8988T (cell line): ENCODE results near the gene CZIB.
A peak's percentile ranks its signal among the peaks of the same experiment; 100 is the strongest.
"Not testable (repeated sequence)": the region's sequence is repeated elsewhere in the genome, so short reads cannot be mapped to it uniquely, and the experiment has no call there.

Experiments
- DNase-seq: peaks from one replicate; pipeline ENCODE4 v3.0.0; 2011

The CZIB gene

GRCh38 chr1:53238197-53239155 lies 18.0 kb upstream of the CZIB start, which contains the start of gene MAGOH:
TSS of gene MAGOH (minus strand) at chr1:53238518. CDS start at chr1:53238448, 70 bp downstream.
- peak; percentile 68 for DNase-seq

- no peak for DNase-seq
These were observed 17.2 kb upstream of the CZIB start for GRCh38 chr1:53237638-53238037.

- no peak for DNase-seq
These were observed 490 bp upstream of the CZIB start for GRCh38 chr1:53220962-53221286.

- no peak for DNase-seq
These were observed 723 bp downstream of the CZIB start for GRCh38 chr1:53219711-53220110.

GRCh38 chr1:53218201-53218600 lies 2.2 kb downstream of the CZIB start:
- DNase-seq: no peak

DNA sequence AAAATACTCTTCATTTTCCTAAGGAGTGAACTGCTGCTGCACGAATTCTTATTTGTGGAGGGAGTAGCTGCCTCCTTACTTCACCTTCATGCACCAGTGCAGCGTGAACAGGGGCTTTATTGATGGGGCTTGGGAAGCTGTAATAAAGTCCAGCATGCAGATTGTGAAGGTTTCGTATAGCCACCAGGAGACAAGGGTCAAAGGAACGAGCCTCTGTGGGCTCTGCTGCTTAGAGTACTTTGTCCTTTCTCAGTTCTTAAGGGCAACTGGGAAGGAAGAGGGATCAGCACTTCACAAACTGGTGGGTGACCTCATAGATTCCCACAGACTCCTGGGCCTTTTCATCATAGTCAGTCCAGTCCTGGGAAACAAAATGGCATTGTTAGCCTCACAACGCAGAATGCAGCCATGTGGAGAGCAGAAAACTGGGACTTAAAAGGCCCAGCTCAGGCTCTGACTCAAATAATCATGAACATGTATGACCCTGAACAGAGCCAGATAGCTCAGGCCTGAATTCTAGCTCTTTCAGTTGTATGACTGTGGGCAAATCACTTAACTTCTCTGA lies 6.0 kb downstream of the CZIB start:
- no peak for DNase-seq

DNA sequence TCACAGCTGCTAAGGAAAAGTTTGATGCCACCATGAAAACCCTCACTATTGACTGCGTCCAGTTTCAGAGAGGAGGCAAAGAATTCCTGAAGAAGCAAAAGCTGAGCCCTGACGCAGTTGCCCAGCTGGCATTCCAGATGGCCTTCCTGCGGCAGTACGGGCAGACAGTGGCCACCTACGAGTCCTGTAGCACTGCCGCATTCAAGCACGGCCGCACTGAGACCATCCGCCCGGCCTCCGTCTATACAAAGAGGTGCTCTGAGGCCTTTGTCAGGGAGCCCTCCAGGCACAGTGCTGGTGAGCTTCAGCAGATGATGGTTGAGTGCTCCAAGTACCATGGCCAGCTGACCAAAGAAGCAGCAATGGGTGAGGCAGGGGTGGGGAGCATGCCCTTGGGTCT lies 9.5 kb downstream of the CZIB start:
- DNase-seq: no peak

GRCh38 chr1:53210352-53210751 lies 10.1 kb downstream of the CZIB start:
- no peak for DNase-seq

DNA sequence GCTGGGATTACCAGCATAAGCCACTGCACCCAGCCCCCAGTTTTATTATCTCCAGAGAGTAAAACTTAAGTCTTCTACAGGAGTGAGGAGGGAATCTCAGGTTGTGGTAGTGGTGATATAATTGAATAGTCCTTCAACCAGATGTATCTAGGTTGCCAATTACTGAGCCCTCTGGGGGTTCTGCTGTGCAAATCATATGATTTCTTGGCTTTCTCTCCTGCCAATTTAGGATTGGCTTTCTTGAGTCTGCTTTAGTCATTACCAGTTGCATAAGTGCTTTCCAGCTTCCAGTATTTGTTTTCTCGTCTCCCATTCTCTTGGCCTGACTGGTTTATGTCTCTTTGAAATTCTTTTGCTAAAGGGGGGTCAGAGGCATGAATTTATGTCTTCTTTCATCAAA lies 12.7 kb downstream of the CZIB start:
- DNase-seq: no peak

- DNase-seq: no peak
These were observed 13.6 kb downstream of the CZIB start for GRCh38 chr1:53206735-53207379.

GRCh38 chr1:53206083-53206685 lies 14.2 kb downstream of the CZIB start:
- not testable (repeated sequence) for DNase-seq

DNA sequence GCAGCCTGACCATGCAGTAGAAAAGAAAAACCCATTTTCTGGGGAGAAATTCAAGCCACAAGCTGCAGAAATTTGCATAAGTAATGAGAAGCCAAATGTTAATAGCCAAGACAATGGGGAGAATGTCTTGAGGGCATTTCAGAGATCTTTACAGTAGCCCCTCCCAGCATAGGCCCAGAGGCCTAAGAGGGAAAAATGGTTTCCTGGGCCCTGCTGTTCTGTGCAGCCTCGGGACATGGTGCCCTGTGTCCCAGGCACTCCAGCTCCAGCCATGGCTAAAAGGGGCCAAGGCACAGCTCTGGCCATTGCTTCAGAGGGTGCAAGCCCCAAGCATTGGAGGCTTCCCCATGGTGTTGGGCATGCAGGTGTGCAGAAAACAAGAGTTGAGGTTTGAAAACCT lies 14.9 kb downstream of the CZIB start:
- not testable (repeated sequence) for DNase-seq

- DNase-seq: no peak
These were observed 17.0 kb downstream of the CZIB start for GRCh38 chr1:53203466-53203865.

- no peak for DNase-seq
These were observed 22.2 kb downstream of the CZIB start for GRCh38 chr1:53198241-53198651.

DNA sequence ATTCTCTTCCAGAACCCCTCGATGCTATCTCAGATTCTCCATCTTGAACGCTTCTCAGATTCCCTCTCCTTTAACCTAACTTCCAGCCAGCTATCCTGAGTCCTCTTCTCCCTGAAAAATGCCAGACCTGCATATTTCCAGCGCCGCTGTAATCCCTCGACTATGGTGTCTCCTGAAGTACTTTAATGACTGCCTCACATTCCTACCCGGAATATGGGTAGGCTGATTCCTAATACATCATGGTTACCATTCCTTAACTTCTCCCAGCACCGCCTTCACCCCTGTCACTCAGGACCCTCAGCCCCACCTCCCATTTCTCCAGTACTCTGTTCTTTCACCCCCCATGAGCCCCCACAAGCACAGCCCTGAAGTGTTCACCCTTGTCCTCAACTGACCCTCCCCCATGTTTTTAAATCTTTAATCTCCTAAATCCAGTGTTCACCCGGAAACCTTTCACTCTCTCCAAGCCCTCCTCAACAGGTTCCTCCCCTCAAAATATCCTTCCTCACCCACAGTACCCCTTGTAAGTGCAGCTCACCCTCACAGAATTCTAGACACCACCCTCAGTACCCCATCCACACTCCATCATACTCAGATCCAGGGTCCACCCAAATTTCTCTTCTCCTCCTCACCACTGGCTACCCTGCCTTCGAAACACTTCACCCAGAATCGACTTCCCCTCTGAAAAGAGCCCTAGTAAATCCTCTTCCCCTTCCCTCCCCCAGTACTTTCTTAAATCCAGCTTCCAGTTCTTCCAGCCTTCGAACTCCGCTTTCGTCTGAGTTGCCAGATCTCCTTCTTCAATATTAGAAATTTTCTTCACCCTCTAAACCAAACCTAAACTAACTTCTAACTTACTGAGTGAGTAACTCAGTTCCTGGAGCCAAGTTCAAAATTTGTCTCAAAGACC lies 22.9 kb downstream of the CZIB start:
- DNase-seq: no peak

DNA sequence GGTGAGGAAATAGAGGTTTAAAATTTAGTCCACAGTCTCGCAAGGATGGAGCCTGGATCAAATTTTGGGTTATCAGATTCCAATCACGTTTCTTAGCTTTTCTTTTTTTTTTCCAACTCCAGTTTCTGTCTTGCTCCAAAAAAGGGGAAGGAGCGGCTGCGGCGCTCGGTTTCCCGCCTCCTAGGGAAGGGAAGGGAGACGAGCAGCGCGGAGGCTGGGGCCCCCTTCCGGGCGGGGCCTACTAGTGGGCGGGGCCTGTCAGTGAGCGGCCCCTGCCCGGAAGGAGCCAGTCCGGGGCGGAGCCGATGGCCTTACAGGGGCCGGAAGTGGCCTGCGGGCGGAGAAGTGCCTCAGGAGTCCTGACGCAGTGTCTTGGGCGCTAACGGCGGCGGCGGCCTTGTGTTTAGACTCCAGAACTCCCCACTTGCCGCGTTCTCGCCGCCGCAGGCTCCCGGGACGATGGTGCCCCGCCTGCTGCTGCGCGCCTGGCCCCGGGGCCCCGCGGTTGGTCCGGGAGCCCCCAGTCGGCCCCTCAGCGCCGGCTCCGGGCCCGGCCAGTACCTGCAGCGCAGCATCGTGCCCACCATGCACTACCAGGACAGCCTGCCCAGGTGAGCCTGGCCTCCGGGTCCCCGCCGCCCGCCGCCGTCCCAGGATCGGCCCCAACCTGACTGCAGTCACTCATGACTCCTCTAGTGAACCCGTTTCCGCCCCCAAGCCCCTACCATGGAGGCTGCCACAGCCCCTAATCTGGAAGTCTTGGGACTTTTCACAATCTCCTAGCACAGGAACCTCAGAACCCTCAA lies 23.7 kb downstream of the CZIB start, which contains the start of gene CPT2:
Gene CPT2, plus strand, starts transcription at position 340 of the 806 bp plus-strand sequence. Its CDS starts 120 bp downstream, at position 460.
- DNase-seq: peak; percentile 70

- no peak for DNase-seq
These were observed 24.4 kb downstream of the CZIB start for GRCh38 chr1:53196017-53196484.

GRCh38 chr1:53195246-53196016 lies 25.0 kb downstream of the CZIB start:
- DNase-seq: no peak

DNA sequence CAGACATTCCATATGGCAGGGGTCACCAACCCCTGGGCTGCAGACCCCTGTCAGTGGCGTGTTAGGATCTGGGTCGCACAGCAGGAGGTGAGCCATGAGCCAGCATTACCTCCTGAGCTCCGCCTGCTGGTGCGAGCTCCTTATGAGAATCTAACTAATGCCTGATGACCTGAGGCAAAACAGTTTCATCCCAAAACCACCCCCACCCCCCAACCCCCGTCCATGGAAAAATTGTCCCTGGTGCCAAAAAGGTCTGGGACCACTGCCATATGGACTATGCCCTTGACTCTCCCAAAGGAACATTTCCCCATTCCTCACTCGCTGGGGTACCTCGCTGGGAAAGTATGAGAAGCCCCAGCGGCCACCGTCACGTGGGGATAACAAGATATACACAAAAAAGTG lies 30.2 kb downstream of the CZIB start:
- DNase-seq: no peak

DNA sequence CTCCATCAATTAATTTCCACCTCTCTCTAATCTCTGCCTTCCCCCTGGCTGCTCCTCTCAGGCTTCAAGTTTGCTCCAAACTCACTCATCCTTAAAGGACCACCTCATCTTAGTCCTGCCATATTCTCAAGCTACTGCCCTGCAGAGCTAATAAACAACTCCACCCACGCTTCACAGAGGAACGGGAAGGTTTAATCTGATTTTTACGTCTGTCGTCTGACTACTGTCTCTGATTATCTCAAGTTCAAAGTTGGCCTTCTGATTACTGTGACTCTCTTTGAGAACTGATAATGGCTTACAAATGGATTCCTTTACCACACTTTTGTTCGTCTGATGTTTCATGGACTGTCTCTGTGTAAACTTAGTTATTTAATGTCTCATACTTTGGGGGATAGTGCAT lies 31.4 kb downstream of the CZIB start:
- DNase-seq: no peak
